SH-SY5Y (cell line): Measurements from ENCODE around the gene RDH16.

ENCODE experiments used
- GATA2 ChIP-seq: IDR thresholded peaks from 2 replicates; pipeline ENCODE4 v1.6.1; 2011; ENCODE audit warnings: mild to moderate bottlenecking, low read depth, low read length
- GATA3 ChIP-seq: IDR thresholded peaks from 2 replicates; pipeline ENCODE4 v1.6.1; 2011; ENCODE audit warnings: low read depth, mild to moderate bottlenecking, low read length, moderate library complexity

The RDH16 gene

DNA sequence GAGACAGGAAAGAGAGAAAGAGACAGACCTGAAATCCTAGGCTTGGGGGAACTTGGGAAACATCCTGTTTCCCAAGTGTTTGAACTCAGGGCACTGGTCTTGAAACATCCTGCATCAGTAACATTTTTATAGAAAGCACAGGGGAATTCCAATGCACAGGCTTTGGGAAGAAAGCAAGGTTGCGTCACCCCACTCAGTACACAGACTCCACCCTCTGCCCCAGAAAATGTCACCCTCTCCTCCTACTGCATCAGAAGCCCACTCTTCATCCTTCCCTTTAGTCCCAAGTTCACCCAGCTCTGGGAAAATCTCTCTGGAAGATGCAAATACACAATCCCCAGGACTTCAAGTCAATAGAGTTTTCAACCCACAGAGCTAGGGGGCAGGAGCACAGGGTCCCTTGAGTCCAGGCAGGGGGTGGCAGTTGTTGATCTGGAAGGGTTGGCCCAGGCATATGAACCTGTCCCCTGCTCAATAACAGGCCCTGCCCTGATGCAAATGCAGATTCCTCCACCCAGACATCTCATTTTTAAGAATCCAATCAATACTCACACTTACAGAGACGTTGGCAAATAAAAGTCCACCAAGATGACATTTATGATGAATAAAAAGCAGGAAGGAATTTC is 1.7 kb downstream of the RDH16 start:
- TF ChIP-seq GATA3 (no peak), GATA2 (no peak)

- no peak for TF ChIP-seq GATA2
- no peak for TF ChIP-seq GATA3
Observed at GRCh38 chr12:56954958-56955355, 2.5 kb downstream of the RDH16 start.

DNA sequence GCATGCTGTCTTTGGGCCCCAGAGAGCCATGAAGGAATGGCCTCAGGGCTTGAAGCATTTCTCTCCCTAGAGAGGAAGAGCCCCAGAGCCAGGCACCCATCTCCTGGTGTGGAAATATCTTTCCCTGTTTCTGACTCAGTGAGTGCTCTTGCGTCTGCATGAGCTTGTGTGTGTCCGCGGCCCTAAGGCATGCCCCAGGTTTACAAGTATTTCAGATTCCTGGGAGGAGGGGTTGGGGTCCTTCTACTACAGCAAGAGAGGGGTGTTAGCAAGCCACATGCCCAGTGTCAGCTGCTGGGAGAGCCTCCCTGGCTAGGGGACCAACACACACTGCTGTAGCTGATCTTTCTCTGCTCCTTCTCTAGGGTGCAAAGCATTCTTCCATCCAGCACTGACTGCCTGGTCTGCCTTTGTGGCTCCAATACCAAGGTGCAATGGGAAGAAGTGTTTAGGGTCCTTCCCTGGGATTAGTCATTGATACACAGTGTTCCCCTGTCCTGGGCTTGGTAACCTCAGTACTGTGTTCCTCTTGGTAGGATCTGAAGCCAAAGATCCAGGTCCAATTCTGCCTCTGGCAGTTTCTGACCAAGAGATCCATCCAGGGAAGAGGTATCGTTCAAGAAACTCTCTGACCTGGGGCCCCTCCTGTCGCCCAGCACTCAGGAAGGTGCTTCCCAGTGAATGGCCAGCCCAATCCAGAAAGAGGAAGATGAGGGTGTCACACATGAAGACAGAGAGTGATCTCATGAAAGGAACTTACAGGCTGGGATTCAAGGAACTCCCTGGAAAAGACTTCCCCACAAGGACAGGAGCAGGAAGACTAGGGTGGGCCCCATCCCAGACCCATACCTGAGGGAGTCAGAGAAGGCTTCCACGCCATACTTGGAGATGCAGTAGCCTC is 3.1 kb downstream of the RDH16 start:
- TF ChIP-seq GATA2 = no peak
- TF ChIP-seq GATA3 = no peak

GRCh38 chr12:56953314-56953713 is 4.1 kb downstream of the RDH16 start:
- TF ChIP-seq GATA2 (no peak), GATA3 (no peak)

DNA sequence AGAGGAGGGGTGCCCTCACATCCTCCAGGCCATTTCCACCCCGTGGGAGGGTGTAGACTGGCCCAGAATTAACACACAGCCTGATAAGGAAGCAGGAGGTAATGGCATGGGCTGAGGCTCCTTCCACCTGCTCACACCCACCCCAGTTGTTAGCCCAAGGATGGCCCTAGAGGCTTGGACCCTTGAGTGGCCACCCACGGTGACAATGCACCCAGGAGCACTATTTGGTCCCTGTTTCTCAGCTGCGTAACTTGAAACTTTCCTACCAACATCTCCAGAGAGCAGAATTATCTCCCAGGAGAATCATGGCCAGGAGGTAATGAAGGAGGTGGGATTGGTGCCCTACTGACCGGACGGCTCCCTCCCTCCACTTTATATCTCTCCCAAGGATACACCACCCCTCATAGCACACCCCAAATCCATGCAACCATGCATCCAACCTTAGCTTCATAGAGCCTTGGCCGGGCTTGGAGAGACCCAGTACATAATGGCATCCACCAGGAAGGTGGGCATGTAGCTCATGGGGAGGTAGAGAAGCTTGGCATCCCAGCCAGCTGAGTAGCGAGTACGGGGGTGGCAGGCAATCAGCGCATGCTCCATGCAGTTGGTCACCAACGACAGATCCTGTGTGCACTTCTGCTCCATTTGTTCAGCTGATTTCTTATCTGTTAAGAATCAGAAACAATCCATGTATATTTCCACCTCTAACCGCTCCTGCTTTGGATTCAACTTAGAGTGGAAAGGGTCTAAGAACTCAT is 5.6 kb downstream of the RDH16 start:
- no peak for TF ChIP-seq GATA2
- no peak for TF ChIP-seq GATA3

DNA sequence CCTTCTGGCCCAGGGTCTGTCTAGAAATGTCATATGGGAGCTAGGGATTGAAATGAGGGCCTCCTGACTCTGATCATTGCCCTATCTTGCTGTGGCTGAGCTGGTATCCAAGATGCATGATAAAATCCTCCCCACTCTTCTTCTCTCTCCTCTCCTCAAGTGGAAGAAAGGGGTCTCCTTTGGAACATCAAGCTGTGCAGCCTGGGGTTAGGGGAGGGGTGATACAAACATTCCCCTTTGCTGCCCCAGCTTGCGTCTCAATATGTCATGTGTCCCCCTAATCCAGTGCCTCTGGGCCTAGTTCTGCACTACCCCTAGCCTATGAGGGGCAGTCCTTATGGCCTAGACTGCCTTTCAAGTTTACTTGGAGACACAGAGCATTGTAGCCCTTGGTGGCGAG is 8.5 kb downstream of the RDH16 start:
- TF ChIP-seq GATA3 (no peak), GATA2 (no peak)

- TF ChIP-seq GATA2 = no peak
- TF ChIP-seq GATA3 = no peak
Observed at GRCh38 chr12:56948457-56948777, 9.0 kb downstream of the RDH16 start.

DNA sequence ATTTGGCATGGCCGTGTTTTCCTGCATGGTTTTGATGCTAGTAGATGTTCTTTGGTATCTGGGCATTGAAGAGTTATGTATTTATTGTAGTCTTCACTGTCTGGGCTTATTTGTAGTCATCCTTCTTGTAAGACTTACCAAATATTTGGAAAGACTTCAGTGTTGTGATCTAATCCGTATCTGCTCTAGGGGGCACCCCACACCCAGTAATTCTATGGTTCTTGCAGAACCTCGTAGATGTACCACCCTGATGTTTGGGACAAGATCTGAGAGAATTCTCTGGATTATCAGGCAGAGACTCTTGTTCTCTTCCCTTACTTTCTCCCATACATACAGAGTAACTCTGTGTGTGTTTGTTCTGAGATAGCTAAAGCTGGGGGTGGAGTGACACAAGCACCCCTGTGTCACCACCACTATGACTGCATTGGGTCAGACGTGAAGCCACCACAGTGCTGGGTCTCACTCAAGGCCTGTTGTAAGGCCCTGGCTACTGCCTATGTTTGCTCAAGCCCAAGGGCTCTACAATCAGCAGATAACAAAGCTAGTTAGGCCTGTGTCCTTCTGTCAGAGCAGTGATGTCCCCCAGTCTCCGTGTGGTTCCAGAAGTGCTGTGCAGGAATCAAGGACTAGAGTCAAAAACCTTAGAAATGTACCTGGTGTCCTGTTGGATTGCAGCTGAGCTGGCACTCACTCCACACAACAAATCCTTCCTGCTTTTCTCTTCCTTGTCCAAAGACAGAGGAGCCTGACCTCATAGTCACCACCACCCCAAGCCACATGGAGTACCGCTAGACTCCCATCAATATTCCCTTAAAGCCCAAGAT is 9.6 kb downstream of the RDH16 start:
- no peak for TF ChIP-seq GATA2
- TF ChIP-seq GATA3 = no peak

- TF ChIP-seq GATA3 = no peak
Observed at GRCh38 chr12:56943878-56944277, 13.5 kb downstream of the RDH16 start.

GRCh38 chr12:56941299-56942017 is 15.9 kb downstream of the RDH16 start:
- TF ChIP-seq GATA2 (no peak), GATA3 (no peak)

DNA sequence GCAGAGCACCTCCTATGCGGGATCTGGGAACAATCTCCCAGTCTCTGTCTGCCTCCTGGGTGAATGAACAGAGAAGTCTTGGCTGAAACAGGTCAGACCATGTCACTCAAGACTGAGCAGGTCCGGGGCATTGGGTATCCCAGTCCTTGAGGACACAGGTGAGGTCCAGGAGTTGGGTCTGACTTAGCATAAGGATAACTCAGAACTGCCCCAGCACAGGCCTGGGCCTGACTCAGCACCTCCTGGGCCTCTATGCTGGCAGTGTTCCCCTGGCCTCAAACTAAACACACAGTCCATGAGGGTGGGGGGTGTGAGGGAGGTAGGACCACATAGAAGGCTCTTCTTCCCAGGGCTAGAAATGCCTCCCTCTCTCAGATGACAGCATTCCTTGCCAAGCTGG is 21.7 kb downstream of the RDH16 start:
- TF ChIP-seq GATA3 = no peak

- TF ChIP-seq GATA3 = no peak
- TF ChIP-seq GATA2 = no peak
Observed at GRCh38 chr12:56935157-56935556, 22.3 kb downstream of the RDH16 start.

DNA sequence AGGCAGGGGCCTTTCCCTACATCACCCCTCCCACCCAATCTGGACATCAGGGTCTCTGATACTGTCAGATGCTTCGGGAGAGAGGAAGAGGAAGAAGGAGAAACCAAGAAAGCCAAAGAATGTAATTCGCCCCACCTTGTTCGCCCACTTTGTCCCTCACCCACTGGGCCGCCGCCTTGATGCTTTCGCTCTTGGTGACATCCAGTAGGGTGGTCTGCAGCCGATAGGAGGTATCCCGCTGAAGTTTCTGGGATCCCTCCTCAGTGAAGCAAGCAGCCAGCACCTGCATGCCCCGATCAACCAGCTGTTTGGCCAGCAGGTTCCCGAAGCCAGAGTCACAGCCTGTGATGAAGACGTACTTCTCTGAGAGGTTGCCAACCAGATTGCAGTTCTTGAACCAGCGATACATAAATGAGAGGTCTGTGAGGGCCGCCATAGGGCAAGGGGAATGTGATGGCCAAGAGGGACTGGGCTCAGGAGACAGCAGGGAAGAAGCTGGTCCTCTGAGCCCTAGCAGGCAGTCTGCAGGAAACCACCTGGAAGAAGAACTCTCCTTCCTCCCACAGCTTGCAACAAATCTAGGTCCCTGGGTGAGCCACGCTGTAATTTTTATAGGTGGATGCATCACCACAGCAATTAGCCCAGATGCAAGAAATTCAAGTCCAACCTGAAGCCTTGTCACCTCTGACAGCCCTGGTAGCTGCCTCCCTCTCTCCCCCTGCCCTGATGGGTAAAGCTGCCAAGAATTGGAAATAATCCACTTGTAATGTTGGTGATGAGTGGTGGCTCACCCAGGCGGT is 23.4 kb downstream of the RDH16 start, which contains the start of gene SDR9C7:
TSS of gene SDR9C7 (minus strand) at position 583 of the 800 bp plus-strand sequence. CDS start at position 436, 147 bp downstream.
- no peak for TF ChIP-seq GATA2
- no peak for TF ChIP-seq GATA3
